ENCODE measurements around the gene KRTAP12-2.
"Not testable (repeated sequence)": the region's sequence is repeated elsewhere in the genome, so short reads cannot be mapped to it uniquely, and the experiment has no call there.

Gene KRTAP12-2

DNA sequence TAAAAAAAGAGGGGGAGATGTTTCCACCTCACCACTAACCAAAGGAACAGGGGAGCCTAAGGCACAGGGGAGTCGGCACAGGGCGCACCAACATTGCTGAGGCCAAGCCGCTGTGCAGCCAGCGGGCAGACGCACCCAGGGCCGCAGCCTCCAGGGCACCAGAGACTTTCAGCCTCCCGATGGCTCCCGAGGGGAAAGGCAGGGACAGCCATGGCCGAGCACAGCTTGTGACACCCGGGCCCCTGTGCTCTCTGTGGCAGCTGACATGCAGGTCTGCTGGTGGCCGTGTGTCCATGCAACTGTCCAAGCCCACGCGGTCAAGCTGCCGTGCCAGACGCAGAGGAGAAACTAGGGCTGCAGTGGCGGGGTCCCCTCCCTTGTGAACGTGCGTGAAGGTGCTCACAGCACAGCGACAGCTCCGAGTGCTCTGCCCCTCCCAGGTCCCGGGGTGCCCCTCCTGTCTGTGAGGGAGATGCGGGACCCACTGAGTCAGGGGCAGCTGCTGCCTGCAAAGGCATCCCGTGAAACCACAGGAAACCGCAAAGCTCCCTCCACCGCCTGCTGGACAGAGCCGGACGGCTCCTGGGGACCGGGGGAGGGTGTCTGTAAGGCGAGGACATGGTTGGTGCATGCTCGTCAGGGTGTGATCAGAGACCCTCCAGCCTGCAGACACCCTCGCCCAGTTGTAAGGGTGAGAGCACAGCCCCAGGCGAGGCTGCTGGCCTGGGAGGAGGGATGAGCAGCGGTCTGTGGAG is 18.0 kb downstream of the KRTAP12-2 start:
- no peak for DNase-seq

DNA sequence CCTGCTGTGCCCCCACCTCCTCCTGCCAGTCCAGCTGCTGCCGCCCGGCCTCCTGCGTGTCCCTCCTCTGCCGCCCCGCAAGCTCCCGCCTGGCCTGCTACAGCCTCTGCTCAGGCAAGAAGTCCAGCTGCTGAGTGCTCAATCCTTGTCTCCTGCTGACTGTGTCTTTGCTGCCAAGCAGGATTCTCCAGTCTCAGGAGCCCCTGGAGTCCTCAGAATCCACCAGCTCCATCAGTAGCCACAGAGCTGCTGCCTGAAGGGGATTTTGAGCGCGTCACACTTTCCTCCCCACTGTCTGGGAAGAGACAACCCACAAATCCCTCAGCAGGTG is 19.5 kb downstream of the KRTAP12-2 start:
- DNase-seq, result no peak

DNA sequence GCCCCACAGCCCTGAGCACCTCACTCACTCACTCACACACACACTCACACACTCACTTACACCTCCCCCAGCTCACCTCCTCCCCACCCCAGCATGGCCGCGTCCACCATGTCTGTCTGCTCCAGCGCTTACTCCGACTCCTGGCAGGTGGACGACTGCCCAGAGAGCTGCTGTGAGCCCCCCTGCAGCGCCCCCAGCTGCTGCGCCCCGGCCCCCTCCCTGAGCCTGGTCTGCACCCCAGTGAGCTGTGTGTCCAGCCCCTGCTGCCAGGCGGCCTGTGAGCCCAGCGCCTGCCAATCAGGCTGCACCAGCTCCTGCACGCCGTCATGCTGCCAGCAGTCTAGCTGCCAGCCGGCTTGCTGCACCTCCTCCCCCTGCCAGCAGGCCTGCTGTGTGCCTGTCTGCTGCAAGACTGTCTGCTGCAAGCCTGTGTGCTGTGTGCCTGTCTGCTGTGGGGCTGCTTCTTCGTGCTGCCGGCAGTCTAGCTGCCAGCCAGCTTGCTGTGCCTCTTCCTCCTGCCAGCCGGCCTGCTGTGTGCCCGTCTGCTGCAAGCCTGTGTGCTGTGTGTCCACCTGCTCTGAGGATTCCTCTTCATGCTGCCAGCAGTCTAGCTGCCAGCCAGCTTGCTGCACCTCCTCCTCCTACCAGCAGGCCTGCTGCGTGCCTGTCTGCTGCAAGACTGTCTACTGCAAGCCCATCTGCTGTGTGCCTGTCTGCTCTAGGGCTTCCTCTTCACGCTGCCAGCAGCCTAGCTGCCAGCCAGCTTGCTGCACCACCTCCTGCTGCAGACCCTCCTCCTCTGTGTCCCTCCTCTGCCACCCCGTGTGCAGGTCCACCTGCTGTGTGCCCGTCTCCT is 20.1 kb downstream of the KRTAP12-2 start, which contains the start of gene KRTAP10-11:
TSS of gene KRTAP10-11 (plus strand) at position 49 of the 856 bp plus-strand sequence. CDS start at position 94, 45 bp downstream.
- not testable (repeated sequence) for DNase-seq

DNA sequence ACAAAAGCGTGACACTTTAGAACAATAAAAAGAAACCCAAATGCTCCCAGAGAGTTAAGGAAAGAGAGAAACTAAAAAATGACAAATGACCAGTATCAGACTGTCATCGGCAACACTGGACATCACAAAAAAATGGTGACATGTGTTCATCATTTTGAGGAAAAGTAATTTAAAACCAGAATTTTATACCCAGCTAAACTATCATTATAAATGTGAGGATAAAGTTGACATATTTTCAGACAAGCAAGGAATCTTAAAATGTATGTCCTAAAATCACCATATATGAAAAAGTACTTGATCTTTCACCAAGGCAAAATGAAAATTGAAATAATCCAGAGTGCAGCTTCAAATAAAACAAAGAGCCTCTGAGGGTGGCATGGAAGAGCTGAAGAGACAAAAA is 21.8 kb downstream of the KRTAP12-2 start:
- DNase-seq, result no peak

DNA sequence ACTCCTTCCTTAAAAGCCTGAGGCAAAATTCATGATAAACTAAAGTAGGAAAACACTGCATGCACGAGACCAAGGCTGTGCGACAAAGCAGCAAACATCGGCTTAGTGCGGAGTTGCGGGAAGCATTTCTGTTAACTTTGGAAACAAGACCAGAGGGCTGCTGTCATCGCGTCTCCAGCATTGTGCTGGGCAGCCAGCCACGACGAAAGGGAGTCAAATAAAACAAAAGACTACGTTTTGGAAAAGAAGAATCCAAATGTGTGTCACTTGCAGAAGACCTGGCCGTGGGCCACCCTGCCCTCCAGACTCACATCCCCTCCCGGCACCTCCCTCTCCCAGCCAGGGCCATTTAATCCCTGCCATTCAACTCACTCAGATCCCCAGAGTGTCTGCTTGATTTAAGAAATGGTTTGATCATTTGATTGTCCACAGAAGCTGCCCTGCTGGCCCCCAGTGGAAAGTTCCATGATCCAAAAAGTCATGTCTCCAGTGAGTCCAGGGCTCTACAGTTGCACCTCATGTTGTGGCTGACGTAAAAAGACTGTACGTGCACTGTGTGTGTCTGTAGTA is 22.9 kb downstream of the KRTAP12-2 start:
- DNase-seq, result no peak

DNA sequence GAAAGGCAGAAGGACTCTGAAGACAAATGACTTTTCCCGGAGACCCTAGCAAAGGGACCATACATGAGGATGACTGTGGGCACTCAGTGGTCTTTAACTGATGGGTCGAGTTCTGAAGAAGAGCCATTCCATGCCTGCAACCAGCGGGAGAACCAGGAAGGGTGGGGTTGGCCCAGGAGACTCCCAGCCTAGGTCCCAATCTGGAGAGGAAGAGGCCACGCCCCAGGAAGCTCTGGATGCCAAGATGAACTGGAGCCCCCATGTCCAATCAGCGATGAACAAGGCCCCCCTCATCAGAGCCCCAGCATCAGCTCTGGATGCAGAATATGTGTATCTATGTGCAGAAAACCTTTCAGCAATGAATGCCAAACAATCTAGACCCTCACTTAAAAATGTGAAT is 26.0 kb downstream of the KRTAP12-2 start:
- no peak for DNase-seq

DNA sequence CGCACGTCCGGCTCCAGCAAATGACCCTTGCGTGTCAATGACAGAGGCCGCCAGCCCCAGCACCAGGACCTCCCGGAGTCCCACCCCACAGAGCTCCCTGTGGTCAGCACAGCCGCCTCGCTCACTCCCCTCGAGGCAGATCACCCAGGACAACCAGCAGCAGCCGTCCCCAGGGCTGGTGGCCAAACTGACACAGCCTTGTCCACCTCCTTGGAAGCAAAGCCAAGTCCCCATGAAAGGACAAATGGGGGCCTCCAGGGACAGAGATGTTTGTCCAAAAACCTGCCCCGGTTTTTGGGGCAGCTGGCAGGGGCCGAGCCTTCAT is 27.4 kb downstream of the KRTAP12-2 start:
- DNase-seq, result no peak

DNA sequence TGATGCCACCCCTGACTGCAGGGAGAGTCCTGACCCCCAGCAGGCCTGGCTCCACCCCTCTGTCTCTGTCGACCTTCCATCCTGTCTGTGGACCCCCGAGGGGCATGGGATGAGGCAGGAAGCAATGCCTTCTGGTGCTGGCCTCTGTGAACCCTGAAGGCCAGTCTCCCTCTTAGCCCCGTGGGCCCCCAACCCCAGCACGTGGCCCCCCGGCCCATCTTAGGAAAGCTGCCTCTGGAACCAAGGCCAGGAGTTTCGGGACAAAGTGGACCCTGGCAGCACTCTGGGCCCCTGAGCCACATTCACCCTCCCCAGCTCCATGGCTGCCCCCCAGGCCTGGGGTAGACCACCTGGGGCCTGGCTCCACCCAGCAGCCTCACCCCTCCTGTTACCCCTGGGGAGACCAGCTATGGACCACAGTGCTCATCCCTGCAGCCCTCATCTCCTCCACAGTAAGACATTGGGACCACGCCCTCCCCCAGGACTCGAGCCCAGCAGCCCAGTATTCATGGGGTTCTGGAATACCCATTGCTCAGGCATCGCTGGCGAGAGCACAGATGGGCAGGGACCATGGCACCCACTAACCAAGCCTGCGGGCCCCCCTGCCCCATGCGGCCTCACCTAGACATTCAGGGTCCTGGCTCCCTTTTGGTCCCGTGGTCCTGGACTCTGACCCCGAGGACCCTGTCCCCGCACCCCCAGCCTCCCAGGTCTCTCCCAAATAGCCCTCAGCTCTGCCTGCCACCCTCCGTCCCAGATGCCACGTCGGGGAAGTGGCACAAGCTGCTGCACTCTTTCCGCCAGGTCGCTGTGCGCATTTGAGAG is 28.0 kb downstream of the KRTAP12-2 start:
- not testable (repeated sequence) for DNase-seq

DNA sequence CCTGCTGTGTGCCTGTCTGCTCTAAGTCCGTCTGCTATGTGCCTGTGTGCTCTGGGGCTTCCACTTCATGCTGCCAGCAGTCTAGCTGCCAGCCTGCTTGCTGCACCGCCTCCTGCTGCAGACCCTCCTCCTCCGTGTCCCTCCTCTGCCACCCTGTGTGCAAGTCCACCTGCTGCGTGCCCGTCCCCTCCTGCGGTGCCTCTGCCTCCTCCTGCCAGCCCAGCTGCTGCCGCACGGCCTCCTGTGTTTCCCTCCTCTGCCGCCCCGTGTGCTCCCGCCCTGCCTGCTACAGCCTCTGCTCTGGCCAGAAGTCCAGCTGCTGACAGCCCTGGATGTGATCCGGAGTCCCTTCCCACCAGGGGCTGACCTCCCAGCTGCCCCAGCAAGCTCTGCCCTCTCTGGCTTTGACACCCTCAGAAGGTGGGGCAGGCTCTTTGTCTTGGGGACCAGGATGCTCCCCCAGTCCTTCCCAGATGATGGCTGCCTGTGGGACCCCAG is 28.8 kb downstream of the KRTAP12-2 start:
- DNase-seq, result not testable (repeated sequence)

DNA sequence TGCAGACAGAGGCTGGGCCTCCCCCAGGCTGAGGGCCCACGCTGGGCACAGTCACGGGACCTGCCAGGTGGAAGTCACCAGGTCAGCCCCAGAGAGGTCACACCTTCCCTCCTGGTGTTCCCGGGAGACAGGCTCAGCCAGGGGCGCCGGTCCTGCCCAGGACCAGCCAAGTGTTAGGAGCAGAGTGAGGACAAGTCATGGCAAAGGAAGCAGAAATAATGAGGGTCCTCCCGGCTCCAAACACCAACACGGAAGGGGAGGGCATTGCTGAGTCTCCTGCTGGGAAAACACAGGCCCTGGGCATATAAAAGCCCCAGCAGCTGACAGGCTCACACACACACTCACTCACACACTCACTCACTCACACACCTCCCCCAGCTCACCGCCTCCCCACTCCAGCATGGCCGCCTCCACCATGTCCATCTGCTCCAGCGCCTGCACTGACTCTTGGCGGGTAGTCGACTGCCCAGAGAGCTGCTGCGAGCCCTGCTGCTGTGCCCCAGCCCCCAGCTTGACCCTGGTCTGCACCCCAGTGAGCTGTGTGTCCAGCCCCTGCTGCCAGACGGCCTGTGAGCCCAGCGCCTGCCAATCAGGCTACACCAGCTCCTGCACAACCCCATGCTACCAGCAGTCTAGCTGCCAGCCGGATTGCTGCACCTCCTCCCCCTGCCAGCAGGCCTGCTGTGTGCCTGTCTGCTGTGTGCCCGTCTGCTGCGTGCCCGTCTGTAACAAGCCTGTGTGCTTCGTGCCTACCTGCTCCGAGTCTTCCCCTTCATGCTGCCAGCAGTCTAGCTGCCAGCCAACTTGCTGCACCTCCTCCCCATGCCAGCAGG is 29.5 kb downstream of the KRTAP12-2 start, which contains the start of gene KRTAP10-10:
TSS of gene KRTAP10-10 (plus strand) at position 339 of the 833 bp plus-strand sequence. CDS start at position 401, 62 bp downstream.
- DNase-seq, result no peak

DNA sequence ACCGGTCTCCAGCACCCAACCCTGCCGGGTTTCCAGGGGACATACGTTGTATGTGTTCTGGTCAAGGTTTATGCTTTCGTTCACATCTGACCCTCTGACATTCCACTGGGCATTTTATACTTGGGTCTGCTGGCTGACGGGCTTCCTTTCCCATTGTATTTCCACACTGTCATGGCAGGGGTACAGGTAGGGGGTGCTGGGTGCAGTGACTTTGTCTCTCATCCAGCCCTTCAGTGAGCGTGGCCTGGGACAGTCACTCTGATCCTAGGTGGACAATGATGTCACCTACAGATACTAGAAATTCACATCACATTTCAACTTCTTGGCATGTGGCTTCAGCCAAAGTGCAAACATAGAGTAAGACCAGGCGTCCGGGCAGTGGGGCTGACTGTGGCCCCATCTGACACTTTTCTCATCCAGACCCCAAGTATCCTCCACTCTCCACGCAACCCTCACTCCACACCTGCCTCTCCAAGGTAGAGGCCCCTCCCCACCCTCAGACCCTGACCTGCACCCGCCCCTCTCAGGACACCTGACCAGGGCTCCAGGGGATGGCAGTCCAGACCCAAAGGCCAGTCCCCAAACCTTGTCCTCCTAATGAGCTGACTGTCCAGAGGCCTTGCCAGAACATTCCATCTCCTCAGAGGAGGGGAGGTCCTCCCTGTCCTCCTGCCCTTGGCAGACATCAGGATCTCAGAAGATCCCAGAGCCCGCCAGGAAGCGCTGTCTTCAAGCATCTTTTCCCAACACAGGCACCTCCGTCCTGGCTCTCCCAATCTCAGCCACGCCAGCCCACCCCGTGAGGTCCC is 30.3 kb downstream of the KRTAP12-2 start:
- no peak for DNase-seq

DNA sequence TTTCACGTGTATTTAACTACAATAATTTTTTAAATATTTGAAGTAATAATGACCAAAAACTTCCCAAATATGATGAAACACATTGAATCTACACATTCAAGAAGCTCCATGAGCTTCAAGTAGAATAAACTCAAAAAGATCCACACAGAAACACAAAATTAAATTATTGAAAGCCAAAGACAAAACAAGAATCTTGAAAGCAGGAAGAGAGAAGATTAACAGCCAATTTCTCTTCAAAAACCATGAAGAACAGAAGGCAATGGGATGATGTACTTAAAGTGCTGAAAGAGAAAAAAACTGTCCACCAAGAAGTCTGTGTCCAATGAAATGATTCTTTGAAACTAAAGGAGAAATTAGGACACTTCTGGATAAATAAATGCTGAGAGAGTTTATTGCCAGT is 34.7 kb downstream of the KRTAP12-2 start:
- DNase-seq, result no peak

DNA sequence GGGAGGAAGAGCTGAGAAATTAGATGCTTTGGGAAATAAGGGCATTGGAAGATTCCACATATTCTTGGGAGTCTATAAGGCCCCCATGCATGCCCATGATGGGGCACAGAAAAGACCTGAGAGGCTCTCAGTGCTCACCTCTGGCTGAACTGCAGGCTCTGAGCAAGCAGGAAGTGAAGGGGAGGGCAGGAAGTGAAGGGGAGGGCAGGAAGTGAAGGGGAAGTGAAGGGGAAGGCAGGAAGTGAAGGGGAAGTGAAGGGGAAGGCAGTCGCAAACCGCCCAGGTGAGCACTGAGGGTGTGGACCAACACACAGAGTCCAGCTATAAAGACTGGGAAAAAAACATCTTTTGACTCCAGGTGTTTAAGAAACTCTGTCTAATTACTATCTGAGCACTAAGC is 36.3 kb downstream of the KRTAP12-2 start:
- no peak for DNase-seq

DNA sequence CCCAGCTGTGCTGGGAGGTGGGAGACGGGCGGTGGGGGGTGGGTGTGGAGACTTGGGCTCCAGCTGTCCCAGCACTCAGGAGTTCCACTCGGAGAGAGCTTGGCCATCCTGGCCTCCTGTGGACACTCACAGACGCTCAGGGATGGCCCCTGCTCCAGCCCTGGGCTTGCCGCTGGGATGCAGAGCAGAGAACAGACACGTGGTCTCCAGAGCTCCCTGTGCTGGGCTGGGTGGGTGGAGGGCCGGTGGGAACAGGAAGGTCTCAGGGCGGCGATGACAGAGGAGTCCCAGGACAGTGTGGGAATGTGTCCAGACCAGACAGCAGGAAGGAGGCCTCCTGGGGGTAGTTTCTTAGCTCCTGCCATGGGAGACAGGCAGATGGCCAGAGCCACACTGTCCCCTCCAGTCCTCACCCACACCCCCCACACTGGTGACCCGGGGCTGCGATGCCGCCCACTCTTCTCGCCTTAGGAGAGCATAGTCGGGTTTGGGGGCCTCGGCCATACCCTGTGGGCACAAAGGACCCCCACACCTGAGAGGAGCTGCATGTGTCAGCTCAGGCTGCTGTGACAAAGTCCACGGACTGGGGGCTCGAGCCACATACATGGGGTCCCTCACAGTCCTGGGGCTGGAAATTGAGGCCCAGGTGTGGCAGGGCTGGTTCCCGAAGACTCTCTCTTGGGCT is 37.9 kb downstream of the KRTAP12-2 start:
- DNase-seq, result no peak

DNA sequence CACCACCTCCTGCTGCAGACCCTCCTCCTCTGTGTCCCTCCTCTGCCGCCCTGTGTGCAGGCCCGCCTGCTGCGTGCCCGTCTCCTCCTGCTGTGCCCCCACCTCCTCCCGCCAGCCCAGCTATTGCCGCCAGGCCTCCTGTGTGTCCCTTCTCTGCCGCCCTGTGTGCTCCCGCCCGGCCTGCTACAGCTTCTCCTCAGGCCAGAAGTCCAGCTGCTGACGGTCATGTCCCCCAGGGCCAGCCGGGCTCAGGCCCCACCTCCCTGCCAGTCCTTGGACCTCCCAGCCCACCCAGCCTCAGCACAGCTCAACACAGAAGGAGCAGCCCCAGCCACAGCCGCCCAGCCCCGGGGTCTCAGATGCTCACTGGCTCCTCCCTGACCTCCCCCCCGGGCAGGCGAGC is 38.9 kb downstream of the KRTAP12-2 start:
- DNase-seq, result not testable (repeated sequence)

DNA sequence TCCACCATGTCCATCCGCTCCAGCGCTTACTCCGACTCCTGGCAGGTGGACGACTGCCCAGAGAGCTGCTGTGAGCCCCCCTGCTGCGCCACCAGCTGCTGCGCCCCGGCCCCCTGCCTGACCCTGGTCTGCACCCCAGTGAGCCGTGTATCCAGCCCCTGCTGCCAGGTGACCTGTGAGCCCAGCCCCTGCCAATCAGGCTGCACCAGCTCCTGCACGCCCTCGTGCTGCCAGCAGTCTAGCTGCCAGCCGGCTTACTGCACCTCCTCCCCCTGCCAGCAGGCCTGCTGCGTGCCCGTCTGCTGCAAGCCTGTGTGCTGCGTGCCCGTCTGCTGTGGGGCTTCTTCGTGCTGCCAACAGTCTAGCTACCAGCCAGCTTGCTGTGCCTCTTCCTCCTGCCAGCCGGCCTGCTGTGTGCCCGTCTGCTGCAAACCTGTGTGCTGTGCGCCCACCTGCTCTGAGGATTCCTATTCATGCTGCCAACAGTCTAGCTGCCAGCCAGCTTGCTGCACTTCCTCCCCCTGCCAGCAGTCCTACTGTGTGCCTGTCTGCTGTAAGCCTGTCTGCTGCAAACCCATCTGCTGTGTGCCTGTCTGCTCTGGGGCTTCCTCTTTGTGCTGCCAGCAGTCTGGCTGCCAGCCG is 39.4 kb downstream of the KRTAP12-2 start:
- DNase-seq, result not testable (repeated sequence)

DNA sequence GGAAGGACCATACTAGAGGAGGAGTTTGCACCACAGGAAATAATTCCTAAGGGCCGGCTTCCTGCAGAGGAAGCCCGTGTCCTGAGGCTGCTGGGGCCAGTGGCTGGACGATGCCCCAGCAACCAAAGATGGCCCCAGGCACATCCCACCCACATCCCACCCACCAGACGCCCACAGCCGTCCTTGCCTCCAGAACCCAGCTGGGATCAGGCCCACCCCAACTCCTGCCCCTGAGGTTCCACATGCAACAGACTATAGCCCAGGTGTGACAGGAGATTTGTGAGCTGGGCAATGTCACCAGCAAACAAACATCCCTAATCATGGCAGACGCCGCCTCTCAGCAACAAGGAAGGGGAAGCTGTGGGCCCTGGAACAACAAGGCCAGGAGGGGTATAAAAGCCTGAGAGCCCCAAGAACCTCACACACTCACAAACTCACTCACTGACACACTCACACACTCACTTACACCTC is 40.0 kb downstream of the KRTAP12-2 start, which contains the start of gene KRTAP10-9:
TSS of gene KRTAP10-9 (plus strand) at position 421 of the 471 bp plus-strand sequence. CDS start 79 bp downstream, outside the sequence.
- no peak for DNase-seq

DNA sequence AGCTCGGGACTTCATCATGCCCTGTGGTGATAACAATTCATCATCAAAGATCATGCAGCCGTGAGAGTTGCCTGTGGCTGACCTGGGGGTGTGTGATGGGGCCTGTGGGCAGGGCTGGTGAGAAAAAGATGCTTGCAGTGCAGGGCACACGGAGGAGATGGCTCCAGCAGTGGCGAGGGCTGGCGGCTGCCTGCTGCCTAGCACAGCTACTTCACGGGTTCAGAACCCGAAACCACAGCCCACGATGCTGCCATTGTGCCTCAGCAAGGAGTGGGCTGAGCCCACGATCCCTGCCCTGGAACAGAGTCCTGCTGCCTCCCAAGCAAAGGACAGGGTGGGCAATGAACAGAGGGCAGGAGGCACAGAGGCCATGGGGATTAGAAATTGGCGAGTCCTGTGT is 40.5 kb downstream of the KRTAP12-2 start:
- DNase-seq, result no peak

DNA sequence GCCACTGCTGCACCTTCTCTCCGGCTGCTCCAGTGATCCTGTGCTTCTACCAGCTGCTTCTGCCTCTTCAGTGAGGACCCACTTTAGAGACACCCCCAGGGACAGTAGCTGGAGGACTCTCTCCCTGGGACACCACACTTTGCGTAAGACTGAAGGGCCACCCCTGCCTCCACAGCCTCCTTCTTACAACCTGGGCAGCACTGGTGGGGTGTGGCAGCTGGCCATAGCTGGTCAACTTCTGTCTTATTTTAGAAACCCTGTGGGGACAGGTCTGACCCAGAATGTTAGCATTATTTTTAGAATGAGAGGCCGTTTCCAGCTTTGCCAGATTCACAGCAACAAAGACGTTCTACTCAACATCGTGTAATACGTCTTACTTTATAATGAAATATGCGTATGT is 41.0 kb downstream of the KRTAP12-2 start:
- no peak for DNase-seq
